K562 (cell line): ENCODE results near the gene GAMT. TPM values are rescaled to one million over a fixed set of nuclear protein-coding genes. Genes with fewer than 3 reads are reported as not detected.

Experiments used
- ARID3A ChIP-seq: IDR thresholded peaks from 2 replicates; pipeline ENCODE4 v1.6.1; 2012; ENCODE audit warnings: low read depth, low read length, improper control_type of control experiment, borderline replicate concordance
- E2F4 ChIP-seq: sonication (generic); formaldehyde crosslinking; IDR thresholded peaks from 2 replicates; pipeline ENCODE4 v1.8.0; 2022; ENCODE audit warnings: mild to moderate bottlenecking, low read depth, missing genetic modification reagents
- HDAC2 ChIP-seq: fragments of 450-650 bp; IDR thresholded peaks from 2 replicates; pipeline ENCODE4 v1.6.1; 2016; ENCODE audit warnings: mild to moderate bottlenecking
- IFI16 ChIP-seq: fragments of 250-450 bp; sonication (Bioruptor Pico); IDR thresholded peaks from 2 replicates; pipeline ENCODE4 v2.1.2; 2022; ENCODE audit warnings: mild to moderate bottlenecking, inconsistent platforms
- IRF2 ChIP-seq: sonication (generic); formaldehyde crosslinking; IDR thresholded peaks from 2 replicates; pipeline ENCODE4 v1.8.1; 2022; ENCODE audit warnings: mild to moderate bottlenecking, missing genetic modification reagents
- KHSRP ChIP-seq: fragments of 450-650 bp; IDR thresholded peaks from 2 replicates; pipeline ENCODE4 v1.6.1; 2017
- MBD2 ChIP-seq: sonication (generic); IDR thresholded peaks from 2 replicates; pipeline ENCODE4 v1.6.1; 2016; ENCODE audit warnings: low read depth, borderline replicate concordance
- NR2F6 ChIP-seq: fragments of 450-650 bp; formaldehyde crosslinking; IDR thresholded peaks from 2 replicates; pipeline ENCODE4 v1.4.0; 2020; ENCODE audit warnings: mild to moderate bottlenecking
- ZC3H8 ChIP-seq: fragments of 450-650 bp; IDR thresholded peaks from 2 replicates; pipeline ENCODE4 v1.6.1; 2017
- ZFP91 ChIP-seq: sonication (generic); formaldehyde crosslinking; IDR thresholded peaks from 2 replicates; pipeline ENCODE4 v1.8.0; 2022; ENCODE audit warnings: mild to moderate bottlenecking, missing genetic modification reagents
- ZNF253 ChIP-seq: fragments of 250-450 bp; sonication (Bioruptor Pico); conservative IDR thresholded peaks from 2 replicates; pipeline ENCODE4 v1.6.1; 2021; ENCODE audit warnings: mild to moderate bottlenecking
- ZNF280A ChIP-seq: fragments of 450-650 bp; IDR thresholded peaks from 2 replicates; pipeline ENCODE4 v1.6.1; 2018; ENCODE audit warnings: mild to moderate bottlenecking, low read depth; ENCODE audit not compliant: partially characterized antibody
- ZNF707 ChIP-seq: fragments of 250-450 bp; sonication (Bioruptor Pico); conservative IDR thresholded peaks from 2 replicates; pipeline ENCODE4 v1.8.0; 2022; ENCODE audit warnings: inconsistent platforms, mild to moderate bottlenecking, moderate library complexity
- polyA plus RNA-seq, 8 experiments: library from polyadenylated mRNA; depleted of rRNA in 4 of 8; stranded (reverse) in 5 of 8; unstranded in 3 of 8; fragments of >200 nt; fragmentation: Nextera tagmentation in 2 of 8; fragmentation: Illumina TruSeq in 1 of 8; extraction: Ambion mirVana in 2 of 8; extraction: Trizol in 1 of 8; gene quantifications; 2 replicates each; pipeline versions ENCODE4 v1.2.1 to v1.2.3, GENCODE V29; 2011 to 2014; ENCODE audit warnings: inconsistent platforms in 1 of 8, missing spikeins in 1 of 8
- total RNA-seq, 7 experiments: library from RNA; depleted of rRNA in 6 of 7; stranded (reverse); fragments of >200 nt in 6 of 7; fragmentation: Illumina TruSeq in 2 of 7; extraction: Trizol in 2 of 7; gene quantifications; 2 replicates each; pipeline versions ENCODE4 v1.2.1 to v1.2.3, GENCODE V29; 2011 to 2021; ENCODE audit warnings: low replicate concordance in 1 of 7
- TF ChIP-seq, protein P1 (sequence below): sonication (generic); formaldehyde crosslinking; IDR thresholded peaks from 2 replicates; pipeline ENCODE4 v1.8.1; 2023; ENCODE audit warnings: missing genetic modification reagents, mild to moderate bottlenecking, borderline replicate concordance

The GAMT gene
- total and polyA plus RNA-seq, 9 of the 15 experiments (the other 6 are each of a cell fraction or from before 2014, with no cell fraction given): 1.3 to 35.3 (median 27.2) TPM

- TF ChIP-seq ZFP91: 0 out of 2 replicates have a peak, but pooled peaks have one; percentile 80
- no peak for TF ChIP-seq ZNF707 (CRISPR knock-in tag)
- peak; percentile 70; the same call in 1 of the 2 replicates for TF ChIP-seq MBD2
- TF ChIP-seq ARID3A: peak; percentile 74; the same call in 1 of the 2 replicates
- peak; percentile 73; the same call in 1 of the 2 replicates for TF ChIP-seq IRF2 (CRISPR knock-in tag)
- TF ChIP-seq HDAC2: peak; percentile 75
- TF ChIP-seq, protein P1, sequence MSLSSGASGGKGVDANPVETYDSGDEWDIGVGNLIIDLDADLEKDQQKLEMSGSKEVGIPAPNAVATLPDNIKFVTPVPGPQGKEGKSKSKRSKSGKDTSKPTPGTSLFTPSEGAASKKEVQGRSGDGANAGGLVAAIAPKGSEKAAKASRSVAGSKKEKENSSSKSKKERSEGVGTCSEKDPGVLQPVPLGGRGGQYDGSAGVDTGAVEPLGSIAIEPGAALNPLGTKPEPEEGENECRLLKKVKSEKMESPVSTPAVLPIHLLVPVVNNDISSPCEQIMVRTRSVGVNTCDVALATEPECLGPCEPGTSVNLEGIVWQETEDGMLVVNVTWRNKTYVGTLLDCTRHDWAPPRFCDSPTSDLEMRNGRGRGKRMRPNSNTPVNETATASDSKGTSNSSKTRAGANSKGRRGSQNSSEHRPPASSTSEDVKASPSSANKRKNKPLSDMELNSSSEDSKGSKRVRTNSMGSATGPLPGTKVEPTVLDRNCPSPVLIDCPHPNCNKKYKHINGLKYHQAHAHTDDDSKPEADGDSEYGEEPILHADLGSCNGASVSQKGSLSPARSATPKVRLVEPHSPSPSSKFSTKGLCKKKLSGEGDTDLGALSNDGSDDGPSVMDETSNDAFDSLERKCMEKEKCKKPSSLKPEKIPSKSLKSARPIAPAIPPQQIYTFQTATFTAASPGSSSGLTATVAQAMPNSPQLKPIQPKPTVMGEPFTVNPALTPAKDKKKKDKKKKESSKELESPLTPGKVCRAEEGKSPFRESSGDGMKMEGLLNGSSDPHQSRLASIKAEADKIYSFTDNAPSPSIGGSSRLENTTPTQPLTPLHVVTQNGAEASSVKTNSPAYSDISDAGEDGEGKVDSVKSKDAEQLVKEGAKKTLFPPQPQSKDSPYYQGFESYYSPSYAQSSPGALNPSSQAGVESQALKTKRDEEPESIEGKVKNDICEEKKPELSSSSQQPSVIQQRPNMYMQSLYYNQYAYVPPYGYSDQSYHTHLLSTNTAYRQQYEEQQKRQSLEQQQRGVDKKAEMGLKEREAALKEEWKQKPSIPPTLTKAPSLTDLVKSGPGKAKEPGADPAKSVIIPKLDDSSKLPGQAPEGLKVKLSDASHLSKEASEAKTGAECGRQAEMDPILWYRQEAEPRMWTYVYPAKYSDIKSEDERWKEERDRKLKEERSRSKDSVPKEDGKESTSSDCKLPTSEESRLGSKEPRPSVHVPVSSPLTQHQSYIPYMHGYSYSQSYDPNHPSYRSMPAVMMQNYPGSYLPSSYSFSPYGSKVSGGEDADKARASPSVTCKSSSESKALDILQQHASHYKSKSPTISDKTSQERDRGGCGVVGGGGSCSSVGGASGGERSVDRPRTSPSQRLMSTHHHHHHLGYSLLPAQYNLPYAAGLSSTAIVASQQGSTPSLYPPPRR (CRISPR knock-in tag): no peak
- no peak for TF ChIP-seq IFI16 (CRISPR knock-in tag)
- 0 out of 2 replicates have a peak, but pooled peaks have one; percentile 74 for TF ChIP-seq ZC3H8
- TF ChIP-seq KHSRP: no peak
- TF ChIP-seq NR2F6 (CRISPR knock-in tag): 0 out of 2 replicates have a peak, but pooled peaks have one; percentile 78
- no peak for TF ChIP-seq ZNF253 (CRISPR knock-in tag)
- TF ChIP-seq ZNF280A: no peak
- no peak for TF ChIP-seq E2F4 (CRISPR knock-in tag)
These were observed 17.8 kb downstream of the GAMT start, which contains the start of gene NDUFS7 (continued) for GRCh38 chr19:1383312-1384084.
